HEK293T (cell line): ENCODE measurements around the gene TTC38.
"Not testable (repeated sequence)": the region's sequence is repeated elsewhere in the genome, so short reads cannot be mapped to it uniquely, and the experiment has no call there.

ENCODE experiments used
- CTCF ChIA-PET: fragments of 350-600 bp; formaldehyde crosslinking; extraction: SDS; loops from one replicate; lab custom pipeline; 2021; ENCODE audit warnings: antibody characterized with exemption, inconsistent platforms; lab: Yijun Ruan, JAX
- POLR2A ChIA-PET: fragments of 350-600 bp; formaldehyde crosslinking; extraction: SDS; loops from one replicate; lab custom pipeline; 2020; ENCODE audit warnings: antibody characterized with exemption, inconsistent platforms; lab: Yijun Ruan, JAX
- DNase-seq: peaks from one replicate; pipeline ENCODE4 v3.0.0; 2012; ENCODE audit warnings: mixed read lengths; ENCODE audit errors: extremely low spot score
- ARNT ChIP-seq: fragments of 450-650 bp; IDR thresholded peaks from 2 replicates; pipeline ENCODE4 v1.6.1; 2017; ENCODE audit warnings: mild to moderate bottlenecking
- BHLHE40 ChIP-seq: fragments of 450-650 bp; IDR thresholded peaks from 2 replicates; pipeline ENCODE4 v1.6.1; 2016; ENCODE audit warnings: mild to moderate bottlenecking, moderate library complexity, borderline replicate concordance
- CTBP1 ChIP-seq: fragments of 450-650 bp; IDR thresholded peaks from 2 replicates; pipeline ENCODE4 v1.6.1; 2016; ENCODE audit warnings: borderline replicate concordance
- ELF4 ChIP-seq: fragments of 450-650 bp; IDR thresholded peaks from 2 replicates; pipeline ENCODE4 v1.6.1; 2017; ENCODE audit warnings: antibody characterized with exemption
- FOXA1 ChIP-seq: fragments of 450-650 bp; IDR thresholded peaks from 2 replicates; pipeline ENCODE4 v1.6.1; 2016; ENCODE audit warnings: mild to moderate bottlenecking
- FOXK2 ChIP-seq: fragments of 450-650 bp; IDR thresholded peaks from 2 replicates; pipeline ENCODE4 v1.6.1; 2016; ENCODE audit warnings: mild to moderate bottlenecking
- FOXM1 ChIP-seq: fragments of 450-650 bp; IDR thresholded peaks from 2 replicates; pipeline ENCODE4 v1.6.1; 2017; ENCODE audit warnings: mild to moderate bottlenecking, borderline replicate concordance
- HDGF ChIP-seq: fragments of 450-650 bp; IDR thresholded peaks from 2 replicates; pipeline ENCODE4 v1.6.1; 2017; ENCODE audit warnings: antibody characterized with exemption, borderline replicate concordance
- L3MBTL2 ChIP-seq: fragments of 450-650 bp; conservative IDR thresholded peaks from 2 replicates; pipeline ENCODE4 v1.6.1; 2016; ENCODE audit warnings: mild to moderate bottlenecking
- LEF1 ChIP-seq: fragments of 450-650 bp; IDR thresholded peaks from 2 replicates; pipeline ENCODE4 v1.6.1; 2017; ENCODE audit warnings: mild to moderate bottlenecking, borderline replicate concordance
- NFRKB ChIP-seq: fragments of 450-650 bp; IDR thresholded peaks from 2 replicates; pipeline ENCODE4 v1.6.1; 2016; ENCODE audit warnings: mild to moderate bottlenecking, moderate library complexity
- PKNOX1 ChIP-seq: fragments of 450-650 bp; IDR thresholded peaks from 2 replicates; pipeline ENCODE4 v1.6.1; 2016
- SP1 ChIP-seq: fragments of 450-650 bp; IDR thresholded peaks from 2 replicates; pipeline ENCODE4 v1.6.1; 2017
- SUZ12 ChIP-seq: fragments of 450-650 bp; IDR thresholded peaks from 2 replicates; pipeline ENCODE4 v1.6.1; 2016; ENCODE audit warnings: mild to moderate bottlenecking
- TARDBP ChIP-seq: fragments of 450-650 bp; IDR thresholded peaks from 2 replicates; pipeline ENCODE4 v1.6.1; 2016
- ZNF384 ChIP-seq: fragments of 450-650 bp; IDR thresholded peaks from 2 replicates; pipeline ENCODE4 v1.6.1; 2016

The TTC38 gene

GRCh38 chr22:46260038-46260437 lies 7.8 kb upstream of the TTC38 start:
- POLR2A ChIA-PET = interaction anchor here (1.8 kb wide), 1 partner anchor 10 kb away, joined by 4 read pairs; the partner anchor contains the start of gene CDPF1
- no peak for DNase-seq
- CTCF ChIA-PET = interaction anchor here (0.5 to 0.6 kb wide), 2 partner anchors 59 to 128 kb away, joined by 3 read pairs; no protein-coding TSS in a partner anchor
- TF ChIP-seq FOXA1 (no peak), L3MBTL2 (no peak)

GRCh38 chr22:46262449-46263215 lies 5.2 kb upstream of the TTC38 start:
- ChIA-PET CTCF (no interaction called here), POLR2A (no interaction called here)
- DNase-seq = no peak
- no peak for TF ChIP-seq CTBP1

GRCh38 chr22:46263216-46263590 lies 4.6 kb upstream of the TTC38 start, which contains the start of gene PKDREJ:
Gene PKDREJ (minus strand): TSS chr22:46263343. CDS start chr22:46263322, 21 bp downstream.
- no peak for DNase-seq
- TF ChIP-seq SP1 (no peak), TARDBP (no peak), LEF1 (no peak), ARNT (no peak), FOXA1 (no peak), L3MBTL2 (no peak)
- CTCF ChIA-PET = no interaction called here
- POLR2A ChIA-PET = no interaction called here

- CTCF ChIA-PET = not testable (repeated sequence)
These were observed 3.3 kb upstream of the TTC38 start for GRCh38 chr22:46264520-46264919.

GRCh38 chr22:46265627-46266026 lies 2.2 kb upstream of the TTC38 start:
- POLR2A ChIA-PET, CTCF ChIA-PET, DNase-seq: not testable (repeated sequence)

More at GRCh38 chr22:46264520-46264919, 3.3 kb upstream of the TTC38 start:
- POLR2A ChIA-PET, DNase-seq: not testable (repeated sequence)

GRCh38 chr22:46269564-46269963 lies 1.8 kb downstream of the TTC38 start:
- no peak for TF ChIP-seq NFRKB
- TF ChIP-seq FOXK2 = no peak
- TF ChIP-seq PKNOX1 = no peak
- no peak for TF ChIP-seq TARDBP
- no peak for TF ChIP-seq FOXM1
- no peak for TF ChIP-seq ARNT
- no peak for TF ChIP-seq SP1
- no peak for TF ChIP-seq FOXA1
- TF ChIP-seq L3MBTL2 = no peak
- TF ChIP-seq SUZ12 = no peak
- no peak for TF ChIP-seq ELF4
- CTCF ChIA-PET = no interaction called here
- no peak for DNase-seq
- POLR2A ChIA-PET = interaction anchor here (1.1 to 1.9 kb wide), 3 partner anchors 9 to 19 kb away, joined by 4 to 7 read pairs (median 5); partner anchors contain the start of gene CDPF1

GRCh38 chr22:46272196-46272595 lies 4.4 kb downstream of the TTC38 start:
- CTCF ChIA-PET = no interaction called here
- no peak for TF ChIP-seq SUZ12
- no peak for TF ChIP-seq PKNOX1
- TF ChIP-seq ELF4 = no peak
- no peak for TF ChIP-seq FOXK2
- TF ChIP-seq BHLHE40 = no peak
- TF ChIP-seq SP1 = no peak
- no peak for TF ChIP-seq FOXA1
- TF ChIP-seq FOXM1 = no peak
- TF ChIP-seq HDGF = no peak
- no peak for TF ChIP-seq ARNT
- no peak for TF ChIP-seq CTBP1
- no peak for TF ChIP-seq L3MBTL2
- TF ChIP-seq ZNF384 = no peak
- no peak for TF ChIP-seq NFRKB
- TF ChIP-seq LEF1 = no peak
- no peak for TF ChIP-seq TARDBP
- POLR2A ChIA-PET = no interaction called here
- no peak for DNase-seq
